Mesothelial cell of epicardium (in vitro differentiated cells): Measurements from ENCODE around the gene DLL3. TPM values are rescaled to one million over a fixed set of nuclear protein-coding genes. Genes with fewer than 3 reads are reported as not detected.

ENCODE experiments used
- DNase-seq, 2 experiments: peaks; one replicate each; pipeline ENCODE4 v3.0.0; 2021; ENCODE audit warnings: low spot score in 2 of 2; ENCODE audit not compliant: unreplicated experiment in 2 of 2
- H3K27ac Mint-ChIP-seq: 2 replicates; pipeline ENCODE4 v1.8.0; 2021; ENCODE audit warnings: mixed read lengths
- H3K27me3 Mint-ChIP-seq: 2 replicates; pipeline ENCODE4 v1.8.0; 2021; ENCODE audit warnings: low read depth, mixed read lengths
- H3K36me3 Mint-ChIP-seq: 2 replicates; pipeline ENCODE4 v1.8.0; 2021; ENCODE audit warnings: mixed read lengths
- H3K4me1 Mint-ChIP-seq: 2 replicates; pipeline ENCODE4 v1.8.0; 2021; ENCODE audit warnings: mixed read lengths
- H3K4me3 Mint-ChIP-seq: 2 replicates; pipeline ENCODE4 v1.8.0; 2021; ENCODE audit warnings: mild to moderate bottlenecking, moderate library complexity, mixed read lengths
- H3K9me3 Mint-ChIP-seq: 2 replicates; pipeline ENCODE4 v1.8.0; 2021; ENCODE audit warnings: mixed read lengths
- total RNA-seq: library from RNA; stranded (reverse); gene quantifications from 3 replicates; pipeline ENCODE4 v1.2.1, GENCODE V29; 2021
- TF ChIP-seq, protein P1 (sequence below): fragments of 200-600 bp; sonication (generic); IDR thresholded peaks from one replicate; pipeline ENCODE4 v1.5.0; 2021; ENCODE audit warnings: antibody characterized with exemption; ENCODE audit not compliant: unreplicated experiment

Gene DLL3
- total RNA-seq, 1 donor from 2014 or later, result 0.40 TPM

DNA sequence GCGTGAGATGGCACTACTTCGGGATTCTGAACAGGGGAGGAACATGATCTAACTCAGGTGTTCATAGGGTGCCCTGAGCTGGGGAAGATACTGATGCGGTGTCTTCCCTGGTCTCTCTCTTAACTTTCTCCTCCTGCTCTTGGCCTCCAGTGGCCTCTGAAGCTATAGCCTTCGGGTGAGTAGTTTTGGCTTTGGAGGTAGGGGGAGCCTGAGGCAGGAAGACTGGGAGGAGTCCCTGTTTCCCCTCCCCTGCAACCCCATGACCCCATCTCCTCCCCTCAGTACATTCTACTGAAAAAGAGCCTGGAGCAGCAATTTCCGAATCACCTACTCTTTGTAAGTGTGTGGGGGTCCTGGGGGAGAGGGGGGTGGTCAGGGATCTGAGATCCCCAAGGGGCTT is 19.7 kb downstream of the DLL3 start:
- TF ChIP-seq, protein P1, sequence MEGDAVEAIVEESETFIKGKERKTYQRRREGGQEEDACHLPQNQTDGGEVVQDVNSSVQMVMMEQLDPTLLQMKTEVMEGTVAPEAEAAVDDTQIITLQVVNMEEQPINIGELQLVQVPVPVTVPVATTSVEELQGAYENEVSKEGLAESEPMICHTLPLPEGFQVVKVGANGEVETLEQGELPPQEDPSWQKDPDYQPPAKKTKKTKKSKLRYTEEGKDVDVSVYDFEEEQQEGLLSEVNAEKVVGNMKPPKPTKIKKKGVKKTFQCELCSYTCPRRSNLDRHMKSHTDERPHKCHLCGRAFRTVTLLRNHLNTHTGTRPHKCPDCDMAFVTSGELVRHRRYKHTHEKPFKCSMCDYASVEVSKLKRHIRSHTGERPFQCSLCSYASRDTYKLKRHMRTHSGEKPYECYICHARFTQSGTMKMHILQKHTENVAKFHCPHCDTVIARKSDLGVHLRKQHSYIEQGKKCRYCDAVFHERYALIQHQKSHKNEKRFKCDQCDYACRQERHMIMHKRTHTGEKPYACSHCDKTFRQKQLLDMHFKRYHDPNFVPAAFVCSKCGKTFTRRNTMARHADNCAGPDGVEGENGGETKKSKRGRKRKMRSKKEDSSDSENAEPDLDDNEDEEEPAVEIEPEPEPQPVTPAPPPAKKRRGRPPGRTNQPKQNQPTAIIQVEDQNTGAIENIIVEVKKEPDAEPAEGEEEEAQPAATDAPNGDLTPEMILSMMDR, result no peak
- peaks cover 2% of the 10 kb centered on the region for H3K36me3 Mint-ChIP-seq
- peaks cover 56% of the 10 kb centered on the region for H3K27me3 Mint-ChIP-seq
- no peaks in the 10 kb centered on the region for H3K9me3 Mint-ChIP-seq
- no peak overlapping the region for H3K4me3 Mint-ChIP-seq
- H3K4me1 Mint-ChIP-seq, result peaks cover 6% of the 10 kb centered on the region
- no peak for DNase-seq
- no peak overlapping the region for H3K27ac Mint-ChIP-seq

DNA sequence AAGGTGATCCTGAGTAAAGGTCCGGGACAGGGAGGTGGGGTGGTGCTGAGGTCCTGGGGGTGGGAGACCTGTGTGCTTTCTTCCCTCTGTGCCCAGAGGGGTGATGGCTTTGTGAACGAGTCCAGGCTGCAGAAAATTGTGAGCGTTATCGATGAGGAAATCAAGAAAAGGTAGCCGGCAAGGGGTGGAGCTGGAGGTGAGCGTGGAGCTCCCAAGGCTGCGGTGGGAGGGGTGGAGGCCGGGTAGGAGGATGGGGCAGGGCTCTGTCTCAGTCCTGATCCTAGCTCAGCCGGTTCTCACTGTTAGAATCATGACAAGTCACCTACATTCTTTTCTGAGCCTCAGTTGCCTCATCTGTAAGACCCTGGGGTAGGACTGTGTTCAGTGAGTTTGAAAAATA is 20.2 kb downstream of the DLL3 start:
- Mint-ChIP-seq H3K4me3 (no peak overlapping the region), H3K27me3 (peaks cover 51% of the 10 kb centered on the region), H3K9me3 (no peaks in the 10 kb centered on the region), H3K4me1 (peaks cover 6% of the 10 kb centered on the region), H3K27ac (no peak overlapping the region), H3K36me3 (peaks cover 2% of the 10 kb centered on the region)
- TF ChIP-seq, protein P1, result no peak
- no peak for DNase-seq

DNA sequence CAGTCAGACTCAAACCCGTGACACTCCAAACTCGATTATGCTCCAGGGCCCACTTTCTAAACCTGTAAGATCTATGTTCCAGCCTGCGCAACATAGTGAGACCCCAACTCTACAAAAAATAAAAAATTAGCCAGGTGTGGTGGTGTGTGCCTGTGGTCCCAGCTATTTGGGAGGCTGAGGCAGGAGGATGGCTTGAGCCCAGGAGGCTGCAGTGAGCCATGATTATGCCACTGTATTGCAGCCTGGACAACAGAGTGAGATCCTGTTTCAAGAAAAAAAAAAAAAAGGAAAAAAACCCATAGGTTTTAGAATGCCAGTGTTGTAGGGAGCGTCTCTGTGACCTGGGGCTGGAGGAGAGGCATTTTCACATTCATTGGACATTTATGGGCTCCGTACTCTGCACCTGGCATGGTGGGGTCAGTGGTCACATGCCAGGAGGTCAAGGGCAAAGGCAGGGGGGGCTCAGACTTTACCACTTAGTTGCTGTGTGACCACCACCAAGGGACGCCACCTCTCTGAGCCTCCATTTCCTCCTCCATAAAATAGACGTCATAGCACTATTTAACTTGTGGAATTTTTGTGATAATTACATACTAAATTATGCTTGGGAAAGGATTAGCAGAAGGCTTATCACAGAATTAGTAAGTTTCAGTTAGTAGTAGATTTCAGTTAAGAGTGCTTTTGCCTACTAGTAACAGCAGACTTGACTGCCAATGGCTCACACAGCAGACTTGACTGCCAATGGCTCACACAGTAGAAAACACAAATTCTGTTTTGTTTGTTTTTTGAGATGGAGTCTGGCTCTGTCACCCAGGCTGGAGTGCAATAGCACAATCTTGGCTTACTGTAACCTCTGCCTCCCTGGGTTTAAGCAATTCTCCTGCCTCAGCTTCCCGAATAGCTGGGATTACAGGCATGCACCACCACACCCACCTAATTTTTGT is 22.1 kb downstream of the DLL3 start:
- H3K4me1 Mint-ChIP-seq, result peaks cover 2% of the 10 kb centered on the region
- DNase-seq, result no peak
- no peaks in the 10 kb centered on the region for H3K9me3 Mint-ChIP-seq
- H3K27me3 Mint-ChIP-seq, result peaks cover 32% of the 10 kb centered on the region
- H3K27ac Mint-ChIP-seq, result no peak overlapping the region
- H3K4me3 Mint-ChIP-seq, result no peak overlapping the region
- TF ChIP-seq, protein P1, result no peak
- H3K36me3 Mint-ChIP-seq, result peaks cover 5% of the 10 kb centered on the region

DNA sequence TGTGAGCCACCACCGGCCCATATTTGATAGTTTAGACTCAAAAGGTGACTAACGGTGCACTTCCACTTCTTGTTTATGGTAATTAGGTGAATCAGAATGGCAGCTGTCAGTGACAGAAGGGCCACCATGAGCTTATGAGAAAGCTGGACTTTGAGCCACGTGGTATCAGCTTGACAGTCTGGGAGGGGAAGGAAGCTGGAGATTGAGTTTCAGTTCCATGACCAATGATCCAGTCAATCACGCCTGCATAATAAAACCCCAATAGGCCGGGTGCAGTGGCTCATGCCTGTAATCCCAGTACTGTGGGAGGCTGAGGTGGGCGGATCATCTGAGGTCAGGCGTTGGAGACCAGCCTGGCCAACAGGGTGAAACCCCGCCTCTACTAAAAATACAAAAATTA is 25.7 kb downstream of the DLL3 start:
- Mint-ChIP-seq H3K4me3 (no peak overlapping the region), H3K36me3 (peaks cover 7% of the 10 kb centered on the region), H3K27me3 (no peaks in the 10 kb centered on the region), H3K9me3 (no peaks in the 10 kb centered on the region), H3K4me1 (no peaks in the 10 kb centered on the region), H3K27ac (no peak overlapping the region)
- DNase-seq, result no peak
- TF ChIP-seq, protein P1, result no peak

DNA sequence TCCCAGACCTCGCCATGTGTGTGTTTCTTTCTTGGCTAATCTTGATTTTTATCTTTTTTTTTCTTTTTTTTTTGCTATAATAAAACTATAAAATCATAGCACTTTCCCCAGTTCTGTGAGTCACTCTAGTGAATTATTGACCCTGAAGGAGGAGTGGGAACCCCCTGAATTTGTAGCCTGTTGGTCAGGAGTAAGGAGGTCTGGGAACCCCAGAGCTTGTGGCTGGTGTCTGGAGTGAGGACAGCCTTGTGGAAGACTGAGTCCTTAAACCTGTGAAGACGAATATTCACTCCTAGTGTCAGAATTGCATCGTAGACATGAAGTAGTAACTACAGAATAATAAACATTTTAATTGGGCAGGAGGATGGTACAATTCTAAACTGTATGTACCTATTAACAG is 26.5 kb downstream of the DLL3 start:
- Mint-ChIP-seq H3K9me3 (no peaks in the 10 kb centered on the region), H3K4me3 (no peak overlapping the region), H3K27me3 (no peaks in the 10 kb centered on the region), H3K4me1 (no peaks in the 10 kb centered on the region), H3K36me3 (peaks cover 7% of the 10 kb centered on the region), H3K27ac (no peak overlapping the region)
- TF ChIP-seq, protein P1, result no peak
- DNase-seq, result no peak
